Ovary (tissue), 9 donors: Measurements from ENCODE around the gene GCN1. TPM values are rescaled to one million over a fixed set of nuclear protein-coding genes. Genes with fewer than 3 reads are reported as not detected.

ENCODE experiments used
- DNase-seq, 5 donors: peaks; one replicate each; pipeline ENCODE4 v3.0.0-alpha.2; 2019 to 2020
- H3K27ac ChIP-seq, 2 donors: fragments of 200-600 bp; one replicate each; pipeline versions ENCODE4 v1.5.1 to v1.8.0; 2019 to 2022
- H3K27me3 ChIP-seq: fragments of 200-600 bp; one replicate; pipeline ENCODE4 v1.8.0; 2022
- H3K36me3 ChIP-seq: fragments of 200-600 bp; sonication (generic); one replicate; pipeline ENCODE4 v1.5.1; 2019
- H3K4me1 ChIP-seq: one replicate; pipeline ENCODE4 v1.8.1; 2013; ENCODE audit warnings: mild to moderate bottlenecking, moderate library complexity; ENCODE audit not compliant: insufficient read depth
- H3K4me3 ChIP-seq: fragments of 200-600 bp; sonication (generic); one replicate; pipeline ENCODE4 v1.5.1; 2017
- H3K9me3 ChIP-seq, 2 donors: fragments of 200-600 bp in 1 of 2; sonication (generic) in 1 of 2; one replicate each; pipeline versions ENCODE4 v1.5.1 to v1.8.1; 2013 to 2019; ENCODE audit warnings: mild to moderate bottlenecking in 1 of 2, moderate library complexity in 1 of 2
- CTCF ChIP-seq, 3 donors: fragments of 450-650 bp in 2 of 3; fragments of 200-600 bp in 1 of 3; IDR thresholded peaks; one replicate each; pipeline versions ENCODE4 v1.5.1 to v1.8.0; 2016 to 2022; ENCODE audit warnings: antibody characterized with exemption in 3 of 3, mild to moderate bottlenecking in 1 of 3
- EP300 ChIP-seq: sonication (generic); formaldehyde crosslinking; IDR thresholded peaks from one replicate; pipeline ENCODE4 v1.6.1; 2017; ENCODE audit warnings: antibody characterized with exemption
- POLR2A ChIP-seq: fragments of 450-650 bp; IDR thresholded peaks from one replicate; pipeline ENCODE4 v1.6.1; 2017; ENCODE audit warnings: antibody characterized with exemption, mild to moderate bottlenecking, moderate library complexity
- WGBS, 3 donors: extraction: QIAGEN DNeasy Blood & Tissue Kit in 1 of 3; methylation state at CpG; one replicate each; pipeline versions ENCODE4 v1.1.5 to v1.1.7; 2013 to 2017; 5-methylcytosine and 5-hydroxymethylcytosine counted together
- intact Hi-C, 4 donors: fragments of 100-400 bp; cut with DNase I; formaldehyde crosslinking; loops; one replicate each; pipeline versions ENCODE4 v1.11.0 to v1.15.1; 2022 to 2023
- polyA plus RNA-seq, 2 donors: library from polyadenylated mRNA; stranded (reverse); fragments of 200-250 nt in 1 of 2; fragments of 350-450 nt in 1 of 2; fragmentation: Illumina TruSeq in 1 of 2; extraction: RNeasy Lipid Tissue Mini Kit (QIAGEN cat#74804) in 1 of 2; gene quantifications; one replicate each; pipeline ENCODE4 v1.2.3, GENCODE V29; 2013 to 2014
- total RNA-seq, 7 donors: library from RNA; depleted of rRNA in 2 of 7; stranded (reverse); fragments of >200 nt in 2 of 7; fragmentation: NEBNext Ultra II Directional in 3 of 7; extraction: Animal tissue kit (Norgen Biotek cat#: 25700) in 3 of 7; gene quantifications; one replicate each; pipeline versions ENCODE4 v1.1.0 to v1.2.4, GENCODE V29; 2016 to 2023
- donor health status: DM: no; HTN: no; CAD: no; lungs with moderate emphysema.
- donor health status: DM: no; HTN: no; CAD: no.
- donor health status: Bipolar disorder and iron deficiency.
- donor health status: DM: yes; HTN: yes; CAD: no.
- donor health status: DM: no; HTN: no; CAD: no.
- donor health status: DM: yes; HTN: yes; CAD: no.

Gene GCN1
- total and polyA plus RNA-seq, 9 donors = 22.6 to 86.2 (median 61.4) TPM

- H3K36me3 ChIP-seq = no peaks in the 10 kb centered on the region
- no peak overlapping the region for H3K27ac ChIP-seq
- no peaks in the 10 kb centered on the region for H3K27me3 ChIP-seq
- no peaks in the 10 kb centered on the region for H3K9me3 ChIP-seq
- 91 to 97% (median 95%) methylated on average over 4 of the region's 4 CpGs for WGBS, 3 donors
- no peak overlapping the region for H3K4me3 ChIP-seq
- intact Hi-C loops = no loop called here
- no peak for TF ChIP-seq EP300
- TF ChIP-seq POLR2A = no peak
- TF ChIP-seq CTCF (IDR thresholded peaks at IDR 0.05) = no peak
- DNase-seq = no peak
- no peaks in the 10 kb centered on the region for H3K4me1 ChIP-seq
Observed at GRCh38 chr12:120168337-120168736, 26.2 kb downstream of the GCN1 start.

- TF ChIP-seq CTCF (IDR thresholded peaks at IDR 0.05) (no peak), EP300 (no peak)
- intact Hi-C loops = no loop called here
- no peaks in the 10 kb centered on the region for H3K27me3 ChIP-seq
- no peaks in the 10 kb centered on the region for H3K9me3 ChIP-seq
- H3K36me3 ChIP-seq = no peaks in the 10 kb centered on the region
- no peak overlapping the region for H3K27ac ChIP-seq
- no peak overlapping the region for H3K4me3 ChIP-seq
- WGBS, 3 donors = 79 to 85% (median 81%) methylated on average over 6 of the region's 6 CpGs
- no peak for DNase-seq
- H3K4me1 ChIP-seq = no peaks in the 10 kb centered on the region
Observed at GRCh38 chr12:120167529-120168095, 26.9 kb downstream of the GCN1 start.

DNA sequence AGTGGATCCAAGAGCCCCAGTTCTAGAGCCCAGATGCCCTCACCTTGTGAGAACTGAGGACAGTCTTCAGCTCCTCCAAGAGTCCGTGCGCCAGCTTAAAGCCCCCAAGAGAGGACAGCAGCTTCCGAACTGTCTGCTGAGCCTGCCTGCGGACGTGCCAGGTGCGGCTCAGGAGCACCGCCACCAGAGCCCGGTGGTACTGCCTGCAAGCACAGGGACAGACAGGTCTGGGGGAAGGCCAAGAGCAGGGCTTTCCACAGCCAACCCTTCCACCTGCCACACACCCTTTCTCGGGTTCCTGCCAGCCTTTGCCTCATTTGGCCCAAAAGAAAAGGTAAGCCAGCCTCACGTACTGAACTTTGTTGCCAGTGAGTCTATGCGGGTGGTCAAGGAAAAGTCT is 30.2 kb downstream of the GCN1 start:
- 85 to 87% (median 87%) methylated on average over 11 of the region's 11 CpGs for WGBS, 3 donors
- H3K27me3 ChIP-seq = no peaks in the 10 kb centered on the region
- H3K36me3 ChIP-seq = no peaks in the 10 kb centered on the region
- H3K4me3 ChIP-seq = no peak overlapping the region
- no peaks in the 10 kb centered on the region for H3K4me1 ChIP-seq
- intact Hi-C loops = no loop called here
- no peak for DNase-seq
- no peak for TF ChIP-seq POLR2A
- no peak overlapping the region for H3K27ac ChIP-seq
- no peaks in the 10 kb centered on the region for H3K9me3 ChIP-seq

DNA sequence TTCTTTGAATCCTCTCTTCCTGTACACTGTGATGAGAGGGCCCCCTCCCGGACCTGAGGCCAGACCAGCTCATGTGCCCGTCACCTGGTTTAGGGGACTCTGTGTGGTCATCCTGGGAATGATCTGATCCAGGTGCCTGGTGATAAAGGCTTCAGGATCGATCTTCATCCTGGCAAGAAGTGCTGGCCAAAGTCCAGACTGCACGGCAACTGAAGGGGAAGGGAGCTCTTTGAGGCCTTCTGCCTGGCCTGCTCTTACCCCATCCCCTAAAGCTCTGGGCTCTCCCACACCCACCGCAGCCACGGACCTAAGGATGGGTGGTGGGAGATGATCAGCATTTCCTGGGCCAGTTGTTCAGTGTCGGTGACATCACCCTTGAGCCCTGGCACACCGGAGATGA is 31.8 kb downstream of the GCN1 start:
- Histone ChIP-seq H3K27me3 (no peaks in the 10 kb centered on the region), H3K9me3 (no peaks in the 10 kb centered on the region), H3K4me3 (no peak overlapping the region), H3K4me1 (no peaks in the 10 kb centered on the region), H3K36me3 (no peaks in the 10 kb centered on the region), H3K27ac (no peak overlapping the region)
- TF ChIP-seq CTCF (IDR thresholded peaks at IDR 0.05) (no peak), POLR2A (no peak), EP300 (no peak)
- DNase-seq = no peak
- intact Hi-C loops = no loop called here
- WGBS, 3 donors = 84 to 87% (median 85%) methylated on average over 8 of the region's 8 CpGs

GRCh38 chr12:120161852-120162251 is 32.7 kb downstream of the GCN1 start:
- intact Hi-C loops = no loop called here
- DNase-seq = no peak
- no peaks in the 10 kb centered on the region for H3K9me3 ChIP-seq
- no peaks in the 10 kb centered on the region for H3K36me3 ChIP-seq
- no peaks in the 10 kb centered on the region for H3K4me1 ChIP-seq
- H3K27me3 ChIP-seq = no peaks in the 10 kb centered on the region
- no peak for TF ChIP-seq EP300
- TF ChIP-seq CTCF (IDR thresholded peaks at IDR 0.05) = no peak
- TF ChIP-seq POLR2A = no peak
- no peak overlapping the region for H3K27ac ChIP-seq
- 90 to 93% (median 92%) methylated on average over 11 of the region's 11 CpGs for WGBS, 3 donors
- H3K4me3 ChIP-seq = no peak overlapping the region
